GM12873 (cell line): ENCODE results near the gene PDS5A.

Source experiments
- TF ChIP-seq, protein P1 (sequence below): IDR thresholded peaks from 2 replicates; pipeline ENCODE4 v1.5.1; 2012; ENCODE audit warnings: low read depth, mild to moderate bottlenecking, moderate library complexity, low read length, control low read depth; ENCODE audit not compliant: insufficient read depth; ENCODE audit errors: missing control alignments

Gene PDS5A, protein sequence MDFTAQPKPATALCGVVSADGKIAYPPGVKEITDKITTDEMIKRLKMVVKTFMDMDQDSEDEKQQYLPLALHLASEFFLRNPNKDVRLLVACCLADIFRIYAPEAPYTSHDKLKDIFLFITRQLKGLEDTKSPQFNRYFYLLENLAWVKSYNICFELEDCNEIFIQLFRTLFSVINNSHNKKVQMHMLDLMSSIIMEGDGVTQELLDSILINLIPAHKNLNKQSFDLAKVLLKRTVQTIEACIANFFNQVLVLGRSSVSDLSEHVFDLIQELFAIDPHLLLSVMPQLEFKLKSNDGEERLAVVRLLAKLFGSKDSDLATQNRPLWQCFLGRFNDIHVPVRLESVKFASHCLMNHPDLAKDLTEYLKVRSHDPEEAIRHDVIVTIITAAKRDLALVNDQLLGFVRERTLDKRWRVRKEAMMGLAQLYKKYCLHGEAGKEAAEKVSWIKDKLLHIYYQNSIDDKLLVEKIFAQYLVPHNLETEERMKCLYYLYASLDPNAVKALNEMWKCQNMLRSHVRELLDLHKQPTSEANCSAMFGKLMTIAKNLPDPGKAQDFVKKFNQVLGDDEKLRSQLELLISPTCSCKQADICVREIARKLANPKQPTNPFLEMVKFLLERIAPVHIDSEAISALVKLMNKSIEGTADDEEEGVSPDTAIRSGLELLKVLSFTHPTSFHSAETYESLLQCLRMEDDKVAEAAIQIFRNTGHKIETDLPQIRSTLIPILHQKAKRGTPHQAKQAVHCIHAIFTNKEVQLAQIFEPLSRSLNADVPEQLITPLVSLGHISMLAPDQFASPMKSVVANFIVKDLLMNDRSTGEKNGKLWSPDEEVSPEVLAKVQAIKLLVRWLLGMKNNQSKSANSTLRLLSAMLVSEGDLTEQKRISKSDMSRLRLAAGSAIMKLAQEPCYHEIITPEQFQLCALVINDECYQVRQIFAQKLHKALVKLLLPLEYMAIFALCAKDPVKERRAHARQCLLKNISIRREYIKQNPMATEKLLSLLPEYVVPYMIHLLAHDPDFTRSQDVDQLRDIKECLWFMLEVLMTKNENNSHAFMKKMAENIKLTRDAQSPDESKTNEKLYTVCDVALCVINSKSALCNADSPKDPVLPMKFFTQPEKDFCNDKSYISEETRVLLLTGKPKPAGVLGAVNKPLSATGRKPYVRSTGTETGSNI (N-terminal part only)

DNA sequence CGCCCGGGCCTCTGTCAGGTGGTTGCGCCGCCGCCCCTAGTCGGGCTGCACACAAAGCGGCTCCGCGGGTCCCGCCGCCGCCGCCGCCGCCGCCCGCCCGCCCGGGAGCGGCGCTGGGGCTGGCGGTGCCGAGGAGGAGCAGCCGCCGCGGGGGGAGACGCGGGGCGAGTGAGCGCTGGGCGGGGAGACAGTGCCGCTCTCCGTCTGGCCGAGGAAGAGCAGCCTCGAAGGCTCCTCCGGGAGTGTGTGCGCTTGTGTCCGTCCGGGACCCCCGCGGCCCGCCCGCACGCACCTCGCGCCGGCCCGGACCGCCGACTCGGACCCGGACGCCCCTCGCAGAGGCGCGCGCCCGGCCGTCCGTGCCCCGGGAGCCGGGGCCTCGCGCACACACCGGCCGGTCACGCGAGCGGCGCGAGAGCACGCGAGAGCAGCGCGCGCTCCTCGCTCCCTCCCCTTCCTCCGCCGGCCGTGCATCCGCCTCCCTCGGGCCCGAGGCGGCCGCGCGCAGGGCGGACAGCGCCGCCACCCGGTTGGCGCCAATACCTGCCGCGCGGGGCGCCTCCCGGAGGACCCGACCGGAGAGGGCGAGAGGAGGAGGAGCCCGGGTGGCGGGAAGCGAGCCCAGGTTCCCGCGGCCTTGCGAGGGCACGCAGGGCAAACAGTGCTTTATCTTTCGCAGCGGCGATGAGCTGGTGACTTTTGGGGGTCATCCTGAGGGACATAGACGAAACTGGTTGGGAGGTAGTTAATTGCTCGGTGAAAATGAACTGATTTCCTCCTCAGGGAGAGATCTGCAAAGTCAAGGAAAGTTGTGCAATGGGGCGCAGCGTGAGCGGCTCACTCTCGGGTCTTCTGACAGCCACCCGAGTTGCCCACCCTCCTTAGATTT lies at the start of gene PDS5A:
Gene PDS5A, minus strand, starts transcription at position 423 of the 889 bp plus-strand sequence. CDS start 1,334 bp downstream, outside the sequence.
- TF ChIP-seq, protein P1, sequence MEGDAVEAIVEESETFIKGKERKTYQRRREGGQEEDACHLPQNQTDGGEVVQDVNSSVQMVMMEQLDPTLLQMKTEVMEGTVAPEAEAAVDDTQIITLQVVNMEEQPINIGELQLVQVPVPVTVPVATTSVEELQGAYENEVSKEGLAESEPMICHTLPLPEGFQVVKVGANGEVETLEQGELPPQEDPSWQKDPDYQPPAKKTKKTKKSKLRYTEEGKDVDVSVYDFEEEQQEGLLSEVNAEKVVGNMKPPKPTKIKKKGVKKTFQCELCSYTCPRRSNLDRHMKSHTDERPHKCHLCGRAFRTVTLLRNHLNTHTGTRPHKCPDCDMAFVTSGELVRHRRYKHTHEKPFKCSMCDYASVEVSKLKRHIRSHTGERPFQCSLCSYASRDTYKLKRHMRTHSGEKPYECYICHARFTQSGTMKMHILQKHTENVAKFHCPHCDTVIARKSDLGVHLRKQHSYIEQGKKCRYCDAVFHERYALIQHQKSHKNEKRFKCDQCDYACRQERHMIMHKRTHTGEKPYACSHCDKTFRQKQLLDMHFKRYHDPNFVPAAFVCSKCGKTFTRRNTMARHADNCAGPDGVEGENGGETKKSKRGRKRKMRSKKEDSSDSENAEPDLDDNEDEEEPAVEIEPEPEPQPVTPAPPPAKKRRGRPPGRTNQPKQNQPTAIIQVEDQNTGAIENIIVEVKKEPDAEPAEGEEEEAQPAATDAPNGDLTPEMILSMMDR, result peak; percentile 82

DNA sequence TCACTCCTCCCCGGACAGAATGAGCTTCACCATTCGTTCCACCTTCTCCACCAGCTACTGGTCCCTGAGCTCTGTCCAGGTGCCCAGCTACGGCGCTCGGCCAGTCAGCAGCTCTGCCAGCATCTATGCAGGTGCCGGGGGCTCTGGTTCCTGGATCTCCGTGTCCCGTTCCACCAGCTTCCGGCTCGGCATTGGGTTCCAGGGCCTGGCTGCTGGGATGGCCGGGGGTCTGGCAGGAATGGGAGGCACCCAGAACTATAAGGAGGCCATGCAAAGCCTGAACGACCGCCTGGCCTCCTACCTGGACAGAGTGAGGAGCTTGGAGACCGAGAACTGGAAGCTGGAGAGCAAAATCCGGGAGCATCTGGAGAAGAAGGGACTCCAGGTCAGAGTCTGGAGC lies 42.5 kb upstream of the PDS5A start:
- TF ChIP-seq, protein P1, result no peak

DNA sequence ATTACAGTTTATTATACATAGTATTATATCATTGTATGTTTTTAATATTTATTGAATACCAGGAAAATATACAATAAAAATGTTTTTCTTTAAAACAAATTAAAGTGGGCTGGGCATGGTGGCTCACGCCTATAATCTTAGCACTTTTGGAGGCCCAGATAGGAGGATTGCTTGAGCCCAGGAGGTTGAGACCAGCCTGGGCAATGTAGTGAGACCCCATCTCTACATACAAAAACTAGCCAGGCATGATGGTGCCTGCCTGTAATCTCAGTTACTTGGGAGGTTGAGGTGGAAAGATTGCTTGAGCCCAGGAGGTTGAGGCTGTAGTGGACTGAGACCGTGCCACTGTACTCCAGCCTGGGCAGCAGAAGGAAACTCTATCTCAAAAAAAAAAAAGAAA lies 38.3 kb upstream of the PDS5A start:
- TF ChIP-seq, protein P1, result no peak

DNA sequence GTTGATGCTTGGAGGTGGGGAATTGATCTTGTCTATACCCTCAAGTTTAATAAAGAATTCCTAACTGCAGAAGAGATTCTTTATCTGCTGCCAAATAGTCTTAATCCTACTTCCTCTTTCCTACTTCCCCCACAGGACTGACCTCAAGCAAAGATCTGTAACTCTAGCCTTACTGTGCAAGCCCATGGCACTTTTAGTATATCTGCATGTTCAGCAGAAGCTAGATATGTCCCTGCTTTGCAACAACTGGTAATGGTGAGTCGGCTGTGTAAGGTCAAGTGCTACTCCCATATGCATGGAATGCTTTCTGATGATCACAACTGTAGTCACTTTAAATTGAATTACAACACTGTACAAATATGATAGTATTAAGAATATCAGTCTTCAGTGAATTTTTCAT lies 26.3 kb upstream of the PDS5A start:
- TF ChIP-seq, protein P1, result no peak

DNA sequence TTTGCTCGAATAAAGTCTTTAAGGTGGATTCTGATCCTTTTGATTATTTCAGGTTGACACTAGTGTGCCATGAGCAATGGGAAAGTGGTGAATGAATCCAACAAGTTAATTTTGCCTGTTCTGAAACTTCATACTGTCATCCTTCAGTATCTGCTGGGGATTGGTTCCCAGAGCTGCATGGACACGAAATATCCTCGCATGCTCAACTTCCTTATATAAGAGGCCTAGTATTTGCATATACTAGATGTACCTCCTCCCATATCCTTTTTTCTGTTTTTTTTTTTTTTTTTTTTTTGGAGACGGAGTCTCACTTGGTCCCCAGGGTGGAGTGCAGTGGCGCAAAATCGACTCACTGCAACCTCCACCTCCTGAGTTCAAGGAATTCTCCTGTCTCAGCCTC lies 23.0 kb upstream of the PDS5A start:
- TF ChIP-seq, protein P1, result no peak

DNA sequence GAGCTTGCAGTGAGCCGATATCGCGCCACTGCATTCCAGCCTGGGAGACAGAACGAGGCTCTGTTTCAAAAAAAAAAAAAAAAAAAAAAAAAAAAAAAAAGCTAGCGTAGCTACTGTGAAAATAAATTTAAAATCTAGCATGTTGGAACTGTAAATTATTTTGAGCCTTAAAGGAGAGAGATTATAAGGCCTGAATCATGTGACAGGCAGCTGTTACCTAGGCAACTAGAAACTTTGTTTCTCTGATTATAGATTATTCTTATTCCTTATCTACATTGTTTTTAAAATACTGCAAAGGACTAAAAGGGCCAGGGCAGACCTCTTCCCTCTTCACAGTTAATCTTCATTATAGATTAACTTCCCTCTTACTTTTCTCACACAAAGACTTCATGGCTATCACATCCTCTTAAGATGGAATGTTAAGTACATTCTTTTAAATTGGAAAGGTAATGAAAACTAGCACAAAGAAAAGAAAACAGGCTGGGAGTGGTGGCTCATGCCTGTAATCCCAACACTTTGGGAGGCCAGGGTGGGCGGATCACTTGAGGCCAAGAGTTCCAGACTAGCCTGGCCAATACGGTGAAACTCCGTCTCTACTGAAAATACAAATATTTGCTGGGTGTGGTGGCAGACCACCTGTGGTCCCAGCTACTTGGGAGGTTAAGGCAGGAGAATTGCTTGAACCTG lies 21.1 kb upstream of the PDS5A start:
- TF ChIP-seq, protein P1, result no peak
